IMR-90 (cell line): ENCODE results near the gene SUPT3H. TPM values are rescaled to one million over a fixed set of nuclear protein-coding genes. Genes with fewer than 3 reads are reported as not detected.

Source experiments
- ATAC-seq: fragments of 200-7000 bp; cut with Tn5 transposase; 2 replicates; pipeline ENCODE4 v1.9.1; 2020; ENCODE audit warnings: low read depth, mild to moderate bottlenecking, moderate library complexity
- BruUV-seq: library from RNA; stranded (reverse); fragments of 400-500 nt; replicated peaks from 2 replicates; lab custom pipeline; 2021; lab: Mats Ljungman, UMichigan
- CTCF ChIA-PET: fragments of 300-600 bp; formaldehyde crosslinking; extraction: SDS; loops from one replicate; lab custom pipeline; 2021; ENCODE audit warnings: antibody characterized with exemption; lab: Yijun Ruan, JAX
- POLR2A ChIA-PET: fragments of 300-600 bp; sonication (Branson Sonifier 250); formaldehyde crosslinking; loops from one replicate; lab custom pipeline; 2022; ENCODE audit warnings: antibody characterized with exemption; ENCODE audit not compliant: unreplicated experiment; lab: Charles Lee
- DNase-seq: peaks from one replicate; pipeline ENCODE4 v3.0.0; 2013
- H2AFZ ChIP-seq: replicated peaks from 2 replicates; pipeline ENCODE3; 2013; ENCODE audit warnings: low read length, mild to moderate bottlenecking; ENCODE audit not compliant: poor library complexity
- H2AK5ac ChIP-seq: 2 replicates; pipeline ENCODE4 v1.6.1; 2013; ENCODE audit warnings: low read depth, low read length, inconsistent platforms
- H2AK9ac ChIP-seq: replicated peaks from 2 replicates; pipeline ENCODE3; 2013; ENCODE audit warnings: mild to moderate bottlenecking, low read depth, low read length, moderate library complexity; ENCODE audit not compliant: poor library complexity
- H2BK120ac ChIP-seq: 2 replicates; pipeline ENCODE4 v1.6.1; 2013; ENCODE audit warnings: low read depth, low read length, inconsistent platforms
- H2BK15ac ChIP-seq: 3 replicates; pipeline ENCODE4 v1.6.1; 2013; ENCODE audit warnings: low read depth, low read length, inconsistent platforms
- H2BK20ac ChIP-seq: 2 replicates; pipeline ENCODE4 v1.6.1; 2013; ENCODE audit warnings: low read depth, mild to moderate bottlenecking, inconsistent platforms, low read length, moderate library complexity
- H2BK5ac ChIP-seq: 2 replicates; pipeline ENCODE4 v1.6.1; 2013; ENCODE audit warnings: mild to moderate bottlenecking, low read depth, low read length, inconsistent platforms; ENCODE audit not compliant: poor library complexity, severe bottlenecking
- H3K14ac ChIP-seq: replicated peaks from 2 replicates; pipeline ENCODE4 v1.6.1; 2013; ENCODE audit warnings: low read depth, low read length, inconsistent platforms
- H3K18ac ChIP-seq: 2 replicates; pipeline ENCODE4 v1.6.1; 2013; ENCODE audit warnings: low read depth, low read length, control low read depth
- H3K23ac ChIP-seq: 2 replicates; pipeline ENCODE4 v1.6.1; 2013; ENCODE audit warnings: low read depth, low read length, inconsistent platforms
- H3K27ac ChIP-seq: 2 replicates; pipeline ENCODE4 v1.5.1; 2013; ENCODE audit warnings: mild to moderate bottlenecking, control low read depth, low read length; ENCODE audit not compliant: insufficient read depth
- H3K27me3 ChIP-seq: 2 replicates; pipeline ENCODE4 v1.6.1; 2013; ENCODE audit warnings: low read length; ENCODE audit not compliant: control insufficient read depth, insufficient read depth
- H3K36me3 ChIP-seq: 2 replicates; pipeline ENCODE4 v1.6.1; 2013; ENCODE audit warnings: low read length, mixed read lengths; ENCODE audit not compliant: control insufficient read depth, insufficient read depth
- H3K4ac ChIP-seq: 2 replicates; pipeline ENCODE4 v1.6.1; 2013; ENCODE audit warnings: low read depth, low read length, inconsistent platforms
- H3K4me1 ChIP-seq: 2 replicates; pipeline ENCODE4 v1.6.1; 2013; ENCODE audit warnings: low read length, mixed read lengths; ENCODE audit not compliant: control insufficient read depth, insufficient read depth
- H3K4me2 ChIP-seq: 2 replicates; pipeline ENCODE4 v1.6.1; 2013; ENCODE audit warnings: low read depth, mild to moderate bottlenecking, control low read depth, low read length, moderate library complexity
- H3K4me3 ChIP-seq: 2 replicates; pipeline ENCODE4 v1.5.1; 2013; ENCODE audit warnings: low read depth, mild to moderate bottlenecking, control low read depth, low read length, moderate library complexity; ENCODE audit not compliant: insufficient read depth
- H3K56ac ChIP-seq: 2 replicates; pipeline ENCODE4 v1.6.1; 2013; ENCODE audit warnings: low read length, inconsistent platforms; ENCODE audit not compliant: insufficient read depth; ENCODE audit errors: extremely low read depth
- H3K79me1 ChIP-seq, 2 experiments: 2 replicates each; pipeline ENCODE4 v1.6.1; 2013; ENCODE audit warnings: low read length in 2 of 2, inconsistent platforms in 1 of 2, low read depth in 1 of 2
- H3K9ac ChIP-seq: 2 replicates; pipeline ENCODE4 v1.6.1; 2013; ENCODE audit warnings: low read depth, low read length, control low read depth
- H3K9me1 ChIP-seq: 2 replicates; pipeline ENCODE4 v1.6.1; 2013; ENCODE audit warnings: low read length, inconsistent platforms; ENCODE audit not compliant: insufficient read depth
- H3K9me3 ChIP-seq: 2 replicates; pipeline ENCODE4 v1.6.1; 2013; ENCODE audit warnings: low read length; ENCODE audit not compliant: control insufficient read depth, insufficient read depth
- H4K20me1 ChIP-seq: 2 replicates; pipeline ENCODE4 v1.6.1; 2013; ENCODE audit warnings: low read length, inconsistent platforms; ENCODE audit not compliant: insufficient read depth
- H4K5ac ChIP-seq: 2 replicates; pipeline ENCODE4 v1.6.1; 2013; ENCODE audit warnings: mild to moderate bottlenecking, low read depth, low read length, control low read depth
- H4K8ac ChIP-seq, 2 experiments: 2 replicates each; pipeline ENCODE4 v1.6.1; 2013; ENCODE audit warnings: low read depth in 2 of 2, low read length in 2 of 2, control low read depth in 1 of 2, inconsistent platforms in 1 of 2
- H4K91ac ChIP-seq: 2 replicates; pipeline ENCODE4 v1.6.1; 2013; ENCODE audit warnings: low read depth, low read length, inconsistent platforms; ENCODE audit not compliant: insufficient read depth
- BHLHE40 ChIP-seq: fragments of 150-350 bp; IDR thresholded peaks from 2 replicates; pipeline ENCODE4 v1.6.1; 2016; ENCODE audit warnings: mild to moderate bottlenecking, low read depth, low read length
- CHD1 ChIP-seq: IDR thresholded peaks from 2 replicates; pipeline ENCODE4 v1.6.1; 2012; ENCODE audit warnings: low read depth, low read length, improper control_type of control experiment
- FOS ChIP-seq: fragments of 150-350 bp; IDR thresholded peaks from 2 replicates; pipeline ENCODE4 v1.6.1; 2016; ENCODE audit warnings: low read depth, low read length
- MAFK ChIP-seq: IDR thresholded peaks from 2 replicates; pipeline ENCODE4 v1.6.1; 2012; ENCODE audit warnings: low read depth, low read length, improper control_type of control experiment
- MAZ ChIP-seq: IDR thresholded peaks from 2 replicates; pipeline ENCODE4 v1.6.1; 2012; ENCODE audit warnings: low read depth, mild to moderate bottlenecking, low read length, improper control_type of control experiment, moderate library complexity, borderline replicate concordance
- MXI1 ChIP-seq: IDR thresholded peaks from 2 replicates; pipeline ENCODE4 v1.6.1; 2012; ENCODE audit warnings: low read depth, mild to moderate bottlenecking, low read length, moderate library complexity, borderline replicate concordance
- NFE2L2 ChIP-seq: fragments of 150-350 bp; IDR thresholded peaks from 2 replicates; pipeline ENCODE4 v1.6.1; 2016; ENCODE audit warnings: low read depth, mild to moderate bottlenecking, low read length
- POLR2A ChIP-seq: IDR thresholded peaks from 2 replicates; pipeline ENCODE4 v1.6.1; 2012; ENCODE audit warnings: mild to moderate bottlenecking, low read depth, low read length
- RAD21 ChIP-seq: IDR thresholded peaks from 2 replicates; pipeline ENCODE4 v1.6.1; 2012; ENCODE audit warnings: low read length, improper control_type of control experiment
- RCOR1 ChIP-seq: IDR thresholded peaks from 2 replicates; pipeline ENCODE4 v1.6.1; 2012; ENCODE audit warnings: mild to moderate bottlenecking, low read length, improper control_type of control experiment; ENCODE audit not compliant: insufficient replicate concordance
- RFX5 ChIP-seq: IDR thresholded peaks from 2 replicates; pipeline ENCODE4 v1.8.0; 2012; ENCODE audit warnings: low read depth, mild to moderate bottlenecking, low read length, moderate library complexity
- SMC3 ChIP-seq: fragments of 150-350 bp; IDR thresholded peaks from 2 replicates; pipeline ENCODE4 v1.6.1; 2016; ENCODE audit warnings: low read depth, mild to moderate bottlenecking, antibody characterized with exemption, low read length, moderate library complexity
- WGBS, 2 experiments: methylation state at CpG; one replicate each; pipeline versions ENCODE4 v1.1.5 to v1.1.7; 2013; ENCODE audit warnings: missing lambda C conversion rate in 2 of 2; ENCODE audit not compliant: insufficient read length in 1 of 2; ENCODE audit errors: extremely low coverage in 2 of 2; 5-methylcytosine and 5-hydroxymethylcytosine counted together
- dilution Hi-C: fragments of 300-500 bp; cut with HindIII; formaldehyde crosslinking; loops from one replicate; pipeline ENCODE4 v1.14.3; 2018; ENCODE audit warnings: low sequenced_read_pairs; ENCODE audit not compliant: unreplicated experiment
- in situ Hi-C: fragments of 300-500 bp; cut with MboI; formaldehyde crosslinking; loops from 3 replicates; pipeline ENCODE4 v1.14.3; 2019; ENCODE audit warnings: low sequenced_read_pairs, inconsistent platforms, mixed read lengths
- intact Hi-C: fragments of 100-400 bp; cut with micrococcal nuclease; formaldehyde crosslinking; loops from 2 replicates; pipeline ENCODE4 v1.10.0; 2022
- polyA plus RNA-seq, 3 experiments: library from polyadenylated mRNA; depleted of rRNA; stranded (reverse); fragments of >200 nt; gene quantifications; 2 replicates each; pipeline ENCODE4 v1.2.3, GENCODE V29; 2012; ENCODE audit warnings: low replicate concordance in 1 of 3
- total RNA-seq: library from RNA; depleted of rRNA; stranded (reverse); fragments of >200 nt; gene quantifications from 2 replicates; pipeline ENCODE4 v1.2.3, GENCODE V29; 2012
- TF ChIP-seq, protein P1 (sequence below): conservative IDR thresholded peaks from 2 replicates; pipeline ENCODE4 v1.5.1; 2012; ENCODE audit warnings: mild to moderate bottlenecking, low read depth, low read length, improper control_type of control experiment
- TF ChIP-seq, protein P2 (sequence below): fragments of 150-350 bp; IDR thresholded peaks from 2 replicates; pipeline ENCODE4 v1.6.1; 2017; ENCODE audit warnings: mild to moderate bottlenecking, antibody characterized with exemption, low read length, low read depth

SUPT3H gene
- total and polyA plus RNA-seq, 2 of the 4 experiments (the other 2 are of a cell fraction), result 4.5 to 5.0 TPM

- H2BK5ac ChIP-seq, result no peak overlapping the region
- H4K20me1 ChIP-seq, result no peaks in the 10 kb centered on the region
- no peak overlapping the region for H4K5ac ChIP-seq
- ATAC-seq, result no peak
- no peak overlapping the region for H3K18ac ChIP-seq
- no CpG with 5 or more reads among the region's 4 CpGs for WGBS, 2 experiments
- no peak overlapping the region for H2BK20ac ChIP-seq
- no peak overlapping the region for H3K4me2 ChIP-seq
- H2BK15ac ChIP-seq, result no peak overlapping the region
- no peak overlapping the region for H2AK5ac ChIP-seq
- H3K79me1 ChIP-seq, result no peaks in the 10 kb centered on the region
- H2BK120ac ChIP-seq, result no peak overlapping the region
- no peak overlapping the region for H3K23ac ChIP-seq
- H3K9me1 ChIP-seq, result no peaks in the 10 kb centered on the region
- no peaks in the 10 kb centered on the region for H3K27me3 ChIP-seq
- DNase-seq, result no peak
- CTCF ChIA-PET, result no interaction called here
- TF ChIP-seq FOS (no peak), RAD21 (no peak), SMC3 (no peak), RCOR1 (no peak), MAZ (no peak), MXI1 (no peak), NFE2L2 (no peak), POLR2A (no peak), BHLHE40 (no peak), CHD1 (no peak), MAFK (no peak), RFX5 (no peak)
- TF ChIP-seq, protein P1, sequence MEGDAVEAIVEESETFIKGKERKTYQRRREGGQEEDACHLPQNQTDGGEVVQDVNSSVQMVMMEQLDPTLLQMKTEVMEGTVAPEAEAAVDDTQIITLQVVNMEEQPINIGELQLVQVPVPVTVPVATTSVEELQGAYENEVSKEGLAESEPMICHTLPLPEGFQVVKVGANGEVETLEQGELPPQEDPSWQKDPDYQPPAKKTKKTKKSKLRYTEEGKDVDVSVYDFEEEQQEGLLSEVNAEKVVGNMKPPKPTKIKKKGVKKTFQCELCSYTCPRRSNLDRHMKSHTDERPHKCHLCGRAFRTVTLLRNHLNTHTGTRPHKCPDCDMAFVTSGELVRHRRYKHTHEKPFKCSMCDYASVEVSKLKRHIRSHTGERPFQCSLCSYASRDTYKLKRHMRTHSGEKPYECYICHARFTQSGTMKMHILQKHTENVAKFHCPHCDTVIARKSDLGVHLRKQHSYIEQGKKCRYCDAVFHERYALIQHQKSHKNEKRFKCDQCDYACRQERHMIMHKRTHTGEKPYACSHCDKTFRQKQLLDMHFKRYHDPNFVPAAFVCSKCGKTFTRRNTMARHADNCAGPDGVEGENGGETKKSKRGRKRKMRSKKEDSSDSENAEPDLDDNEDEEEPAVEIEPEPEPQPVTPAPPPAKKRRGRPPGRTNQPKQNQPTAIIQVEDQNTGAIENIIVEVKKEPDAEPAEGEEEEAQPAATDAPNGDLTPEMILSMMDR, result no peak
- TF ChIP-seq, protein P2, sequence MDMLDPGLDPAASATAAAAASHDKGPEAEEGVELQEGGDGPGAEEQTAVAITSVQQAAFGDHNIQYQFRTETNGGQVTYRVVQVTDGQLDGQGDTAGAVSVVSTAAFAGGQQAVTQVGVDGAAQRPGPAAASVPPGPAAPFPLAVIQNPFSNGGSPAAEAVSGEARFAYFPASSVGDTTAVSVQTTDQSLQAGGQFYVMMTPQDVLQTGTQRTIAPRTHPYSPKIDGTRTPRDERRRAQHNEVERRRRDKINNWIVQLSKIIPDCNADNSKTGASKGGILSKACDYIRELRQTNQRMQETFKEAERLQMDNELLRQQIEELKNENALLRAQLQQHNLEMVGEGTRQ, result no peak
- no peaks in the 10 kb centered on the region for H3K9me3 ChIP-seq
- dilution Hi-C loops (no loop called here), in situ Hi-C loops (no loop called here), intact Hi-C loops (no loop called here)
- no peak overlapping the region for H3K27ac ChIP-seq
- no TSS peak for BruUV-seq
- H3K36me3 ChIP-seq, result no peaks in the 10 kb centered on the region
- no peak overlapping the region for H3K9ac ChIP-seq
- no peak overlapping the region for H4K91ac ChIP-seq
- no peak overlapping the region for H3K56ac ChIP-seq
- POLR2A ChIA-PET, result no interaction called here
- H4K8ac ChIP-seq, result no peak overlapping the region
- H3K4me1 ChIP-seq, result no peaks in the 10 kb centered on the region
- no peak overlapping the region for H2AK9ac ChIP-seq
- H3K14ac ChIP-seq, result no peak overlapping the region
- no peak overlapping the region for H3K4me3 ChIP-seq
- H3K4ac ChIP-seq, result no peak overlapping the region
- H2AFZ ChIP-seq, result no peak overlapping the region
Observed at GRCh38 chr6:45191414-45191813, 186.3 kb downstream of the SUPT3H start.
